ENCODE results near the gene LINGO3.

The LINGO3 gene

GRCh38 chr19:2312820-2313501, 5.0 kb upstream of the LINGO3 start:
- H3K9me3 ChIP-seq (ENCODE audit: control insufficient read depth, insufficient read depth, low read length), result no peaks in the 10 kb centered on the region
- H3K4me1 ChIP-seq (ENCODE audit: insufficient read depth, low read length), result no peaks in the 10 kb centered on the region
- H3K36me3 ChIP-seq (ENCODE audit: insufficient read depth, low read length), result no peaks in the 10 kb centered on the region
- H3K9ac ChIP-seq (ENCODE audit: low read depth, low read length), result no peak overlapping the region

GRCh38 chr19:2311093-2311492, 3.1 kb upstream of the LINGO3 start:
- H3K4me1 ChIP-seq (ENCODE audit: insufficient read depth, low read length), result no peaks in the 10 kb centered on the region

GRCh38 chr19:2309734-2310362, 1.9 kb upstream of the LINGO3 start:
- H3K9ac ChIP-seq (ENCODE audit: low read depth, low read length), result no peak overlapping the region
- no peaks in the 10 kb centered on the region for H3K36me3 ChIP-seq (ENCODE audit: insufficient read depth, low read length)

More at GRCh38 chr19:2311093-2311492, 3.1 kb upstream of the LINGO3 start:
- Histone ChIP-seq H3K36me3 (ENCODE audit: insufficient read depth, low read length) (no peaks in the 10 kb centered on the region), H3K9me3 (ENCODE audit: control insufficient read depth, insufficient read depth, low read length) (no peaks in the 10 kb centered on the region), H3K9ac (ENCODE audit: low read depth, low read length) (no peak overlapping the region)

GRCh38 chr19:2307518-2308012, 389 bp downstream of the LINGO3 start:
- Histone ChIP-seq H3K36me3 (ENCODE audit: insufficient read depth, low read length) (no peaks in the 10 kb centered on the region), H3K4me1 (ENCODE audit: insufficient read depth, low read length) (no peaks in the 10 kb centered on the region; the same call in 1 of the 2 replicates)

More at GRCh38 chr19:2309734-2310362, 1.9 kb upstream of the LINGO3 start:
- no peaks in the 10 kb centered on the region for H3K4me1 ChIP-seq (ENCODE audit: insufficient read depth, low read length)
- H3K9me3 ChIP-seq (ENCODE audit: control insufficient read depth, insufficient read depth, low read length), result no peaks in the 10 kb centered on the region

GRCh38 chr19:2306971-2307370, 983 bp downstream of the LINGO3 start:
- Histone ChIP-seq H3K9me3 (ENCODE audit: control insufficient read depth, insufficient read depth, low read length) (no peaks in the 10 kb centered on the region; the same call in 1 of the 2 replicates), H3K4me1 (ENCODE audit: insufficient read depth, low read length) (no peaks in the 10 kb centered on the region; the same call in 1 of the 2 replicates), H3K9ac (ENCODE audit: low read depth, low read length) (no peak overlapping the region), H3K36me3 (ENCODE audit: insufficient read depth, low read length) (no peaks in the 10 kb centered on the region)

More at GRCh38 chr19:2307518-2308012, 389 bp downstream of the LINGO3 start:
- Histone ChIP-seq H3K9ac (ENCODE audit: low read depth, low read length) (no peak overlapping the region; the same call in 1 of the 2 replicates), H3K9me3 (ENCODE audit: control insufficient read depth, insufficient read depth, low read length) (no peaks in the 10 kb centered on the region; the same call in 1 of the 2 replicates)

GRCh38 chr19:2306281-2306806, 1.6 kb downstream of the LINGO3 start:
- Histone ChIP-seq H3K9me3 (ENCODE audit: control insufficient read depth, insufficient read depth, low read length) (no peaks in the 10 kb centered on the region; the same call in 1 of the 2 replicates), H3K4me1 (ENCODE audit: insufficient read depth, low read length) (no peaks in the 10 kb centered on the region; the same call in 1 of the 2 replicates), H3K36me3 (ENCODE audit: insufficient read depth, low read length) (no peaks in the 10 kb centered on the region), H3K9ac (ENCODE audit: low read depth, low read length) (no peak overlapping the region)

- H3K9me3 ChIP-seq (ENCODE audit: control insufficient read depth, insufficient read depth, low read length), result no peaks in the 10 kb centered on the region; the same call in 1 of the 2 replicates
- no peaks in the 10 kb centered on the region for H3K36me3 ChIP-seq (ENCODE audit: insufficient read depth, low read length)
- no peaks in the 10 kb centered on the region; the same call in 1 of the 2 replicates for H3K4me1 ChIP-seq (ENCODE audit: insufficient read depth, low read length)
- H3K9ac ChIP-seq (ENCODE audit: low read depth, low read length), result no peak overlapping the region
These were observed 2.3 kb downstream of the LINGO3 start for GRCh38 chr19:2305452-2306280.

GRCh38 chr19:2303211-2303798, 4.6 kb downstream of the LINGO3 start:
- Histone ChIP-seq H3K4me1 (ENCODE audit: insufficient read depth, low read length) (no peaks in the 10 kb centered on the region; the same call in 1 of the 2 replicates), H3K9ac (ENCODE audit: low read depth, low read length) (no peak overlapping the region), H3K36me3 (ENCODE audit: insufficient read depth, low read length) (no peaks in the 10 kb centered on the region), H3K9me3 (ENCODE audit: control insufficient read depth, insufficient read depth, low read length) (no peaks in the 10 kb centered on the region; the same call in 1 of the 2 replicates)

- no peak overlapping the region; the same call in 1 of the 2 replicates for H3K9ac ChIP-seq (ENCODE audit: low read depth, low read length)
- H3K4me1 ChIP-seq (ENCODE audit: insufficient read depth, low read length), result no peaks in the 10 kb centered on the region; the same call in 1 of the 2 replicates
- no peaks in the 10 kb centered on the region for H3K36me3 ChIP-seq (ENCODE audit: insufficient read depth, low read length)
- no peaks in the 10 kb centered on the region; the same call in 1 of the 2 replicates for H3K9me3 ChIP-seq (ENCODE audit: control insufficient read depth, insufficient read depth, low read length)
These were observed 5.4 kb downstream of the LINGO3 start for GRCh38 chr19:2302319-2303210.

GRCh38 chr19:2300533-2300932, 7.4 kb downstream of the LINGO3 start:
- no peaks in the 10 kb centered on the region for H3K36me3 ChIP-seq (ENCODE audit: insufficient read depth, low read length)
- H3K9ac ChIP-seq (ENCODE audit: low read depth, low read length), result no peak overlapping the region
- H3K4me1 ChIP-seq (ENCODE audit: insufficient read depth, low read length), result no peaks in the 10 kb centered on the region; the same call in 1 of the 2 replicates
- no peaks in the 10 kb centered on the region; the same call in 1 of the 2 replicates for H3K9me3 ChIP-seq (ENCODE audit: control insufficient read depth, insufficient read depth, low read length)

GRCh38 chr19:2296141-2296540, 11.8 kb downstream of the LINGO3 start:
- Histone ChIP-seq H3K36me3 (ENCODE audit: insufficient read depth, low read length) (no peaks in the 10 kb centered on the region), H3K9me3 (ENCODE audit: control insufficient read depth, insufficient read depth, low read length) (no peaks in the 10 kb centered on the region), H3K9ac (ENCODE audit: low read depth, low read length) (no peak overlapping the region), H3K4me1 (ENCODE audit: insufficient read depth, low read length) (no peaks in the 10 kb centered on the region)

GRCh38 chr19:2294687-2295335, 13.1 kb downstream of the LINGO3 start:
- H3K36me3 ChIP-seq (ENCODE audit: insufficient read depth, low read length), result no peaks in the 10 kb centered on the region
- no peak overlapping the region for H3K9ac ChIP-seq (ENCODE audit: low read depth, low read length)
- no peaks in the 10 kb centered on the region for H3K9me3 ChIP-seq (ENCODE audit: control insufficient read depth, insufficient read depth, low read length)
- no peaks in the 10 kb centered on the region; the same call in 1 of the 2 replicates for H3K4me1 ChIP-seq (ENCODE audit: insufficient read depth, low read length)
